GM19351 (cell line): ENCODE data around the gene ATF7.
"Not testable (repeated sequence)": the region's sequence is repeated elsewhere in the genome, so short reads cannot be mapped to it uniquely, and the experiment has no call there.

Experiments
- ATAC-seq: cut with Tn5 transposase; IDR thresholded peaks from one replicate; pipeline ENCODE4 v1.9.1; 2021; ENCODE audit warnings: mild to moderate bottlenecking, moderate library complexity; ENCODE audit not compliant: unreplicated experiment

Gene ATF7

DNA sequence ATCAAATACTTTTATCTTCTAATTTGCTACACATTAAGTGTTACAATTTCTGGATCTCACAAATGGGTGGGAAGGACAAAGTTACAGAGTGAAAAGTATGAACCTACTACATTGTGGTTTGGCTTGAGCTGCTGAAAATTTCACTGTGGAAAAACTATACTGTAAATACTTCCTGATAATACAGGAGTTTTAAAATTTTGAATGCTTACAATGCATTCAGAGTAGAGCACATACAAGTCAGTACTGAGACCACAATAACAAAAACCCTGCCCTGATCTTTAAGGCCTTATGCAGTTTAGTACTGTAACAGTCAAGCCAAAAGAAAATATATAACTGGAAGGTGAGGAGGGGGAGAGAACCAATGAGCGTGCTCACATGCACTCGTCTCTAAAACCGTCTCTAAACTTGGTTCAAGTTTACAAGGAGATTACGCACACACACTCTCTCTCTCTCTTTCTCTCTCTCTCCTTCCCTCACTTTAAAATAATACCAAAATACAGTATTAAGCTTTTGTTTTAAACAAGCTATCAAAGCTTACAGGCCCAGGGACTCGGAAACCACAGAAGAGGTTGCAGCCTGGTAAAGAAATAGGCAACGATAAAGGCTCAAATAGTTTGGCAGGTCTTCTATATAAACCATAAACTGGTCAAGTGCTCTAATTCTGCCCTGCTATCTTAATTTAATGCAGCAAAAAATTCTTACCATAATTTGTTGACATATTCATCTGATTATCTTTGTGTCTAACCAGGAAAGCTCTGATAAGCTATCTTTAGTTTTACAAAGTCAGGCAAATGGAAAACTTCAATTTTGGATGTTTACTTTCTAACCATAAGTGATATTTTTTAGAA, 58.0 kb downstream of the ATF7 start:
- ATAC-seq, result no peak

DNA sequence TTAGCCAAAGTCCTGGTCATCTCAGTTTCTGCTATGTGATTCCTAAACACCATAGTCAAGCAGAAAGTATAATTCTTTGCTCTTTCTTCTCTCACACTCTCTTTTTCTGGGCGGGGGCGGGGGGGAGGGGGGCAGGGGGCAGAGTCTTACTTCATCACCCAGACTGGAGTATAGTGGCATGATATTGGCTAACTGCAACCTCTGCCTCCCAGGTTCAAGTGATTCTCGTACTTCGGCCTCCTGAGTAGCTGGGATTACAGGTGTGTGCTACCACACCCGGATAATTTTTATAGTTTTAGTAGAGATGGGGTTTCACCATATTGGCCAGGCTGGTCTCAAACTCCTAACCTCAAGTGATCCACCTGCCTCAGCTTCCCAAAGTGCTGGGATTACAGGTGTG, 60.8 kb downstream of the ATF7 start:
- ATAC-seq, result not testable (repeated sequence)

DNA sequence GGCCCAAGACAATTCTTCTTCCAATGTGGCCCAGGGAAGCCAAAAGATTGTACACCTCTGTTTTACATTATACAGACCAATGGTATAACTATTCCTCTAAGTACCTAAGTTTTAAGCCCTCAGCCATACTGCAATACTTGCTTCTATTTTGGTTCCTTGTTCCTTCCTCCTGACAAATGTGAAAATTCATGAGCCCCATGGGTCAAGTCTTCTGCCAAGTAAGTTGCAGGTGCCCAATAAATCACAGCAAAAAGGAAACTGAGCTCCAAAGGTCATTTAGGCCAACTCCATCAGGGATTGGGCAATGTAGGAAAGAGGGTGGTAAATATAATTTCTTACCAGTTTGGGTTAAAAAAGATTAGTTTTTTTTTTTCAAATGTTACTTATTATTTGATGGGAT, 61.2 kb downstream of the ATF7 start:
- ATAC-seq, result no peak

DNA sequence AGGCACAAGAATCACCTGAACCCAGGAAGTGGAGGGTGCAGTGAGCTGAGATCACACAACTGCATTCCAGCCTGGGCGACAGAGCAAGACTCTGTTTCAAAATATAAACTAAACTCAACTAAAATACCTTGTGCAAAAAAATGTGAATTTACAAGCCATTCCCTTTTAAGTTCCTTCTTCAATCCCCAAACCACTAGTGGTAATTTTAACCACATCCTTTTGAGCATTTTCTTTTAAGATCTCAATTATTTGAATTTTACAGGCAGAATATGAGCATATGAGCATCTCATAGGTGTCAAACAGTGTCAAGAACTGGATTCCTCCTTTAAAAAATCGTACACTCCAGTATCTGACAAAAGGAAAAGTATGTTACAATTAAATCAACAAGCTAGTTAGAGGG, 61.9 kb downstream of the ATF7 start:
- ATAC-seq, result no peak

DNA sequence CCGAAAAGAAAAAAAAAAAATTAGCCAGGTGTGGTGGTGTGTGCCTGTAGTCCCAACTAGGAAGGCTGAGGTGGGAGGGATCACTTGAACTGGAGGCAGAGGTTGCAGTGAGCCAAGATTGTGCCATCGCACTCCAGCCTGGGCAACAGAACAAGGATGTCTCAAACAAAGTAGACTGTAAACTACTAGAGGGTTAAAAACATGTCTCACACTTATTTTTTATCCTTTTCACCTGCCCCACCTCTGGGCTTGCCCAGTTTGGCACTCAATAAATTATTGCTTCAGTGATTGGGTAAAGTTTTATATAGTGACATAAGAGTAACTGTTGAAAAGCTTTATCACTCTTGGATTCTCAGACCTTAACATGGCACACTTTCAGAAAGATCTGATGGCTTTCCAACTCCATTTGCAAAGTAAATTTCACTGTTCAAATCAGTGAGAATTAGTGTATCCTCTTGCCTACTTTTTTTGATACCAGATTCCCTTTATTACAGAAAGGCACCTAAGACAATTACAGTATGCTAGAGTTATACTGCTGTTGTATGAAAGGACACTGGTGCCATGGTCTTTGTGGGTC, 62.6 kb downstream of the ATF7 start:
- no peak for ATAC-seq

- no peak for ATAC-seq
Measured at GRCh38 chr12:53561590-53561953, 64.6 kb downstream of the ATF7 start.

GRCh38 chr12:53560912-53561589, 65.1 kb downstream of the ATF7 start:
- no peak for ATAC-seq

- no peak for ATAC-seq
Measured at GRCh38 chr12:53560351-53560750, 65.8 kb downstream of the ATF7 start.

DNA sequence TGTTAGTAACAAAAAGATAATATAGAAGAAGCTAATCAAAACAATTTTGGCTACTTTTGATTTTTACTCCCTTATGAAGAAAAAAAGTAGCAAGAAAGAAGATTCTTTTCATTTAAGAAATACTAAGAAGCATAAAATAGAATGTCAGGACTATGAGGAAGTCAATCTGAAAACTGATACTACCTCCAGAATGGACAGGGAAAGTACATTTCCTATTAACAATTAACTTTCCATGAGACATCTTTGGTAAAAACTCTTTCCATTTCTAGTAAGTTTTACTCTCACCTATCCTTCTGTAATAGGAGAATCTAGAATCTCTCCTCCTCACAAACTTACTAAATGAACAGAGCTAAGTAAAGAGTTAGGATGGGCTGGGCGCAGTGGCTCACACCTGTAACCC, 67.6 kb downstream of the ATF7 start:
- ATAC-seq, result no peak

- ATAC-seq, result no peak
Measured at GRCh38 chr12:53552361-53553327, 73.5 kb downstream of the ATF7 start.

DNA sequence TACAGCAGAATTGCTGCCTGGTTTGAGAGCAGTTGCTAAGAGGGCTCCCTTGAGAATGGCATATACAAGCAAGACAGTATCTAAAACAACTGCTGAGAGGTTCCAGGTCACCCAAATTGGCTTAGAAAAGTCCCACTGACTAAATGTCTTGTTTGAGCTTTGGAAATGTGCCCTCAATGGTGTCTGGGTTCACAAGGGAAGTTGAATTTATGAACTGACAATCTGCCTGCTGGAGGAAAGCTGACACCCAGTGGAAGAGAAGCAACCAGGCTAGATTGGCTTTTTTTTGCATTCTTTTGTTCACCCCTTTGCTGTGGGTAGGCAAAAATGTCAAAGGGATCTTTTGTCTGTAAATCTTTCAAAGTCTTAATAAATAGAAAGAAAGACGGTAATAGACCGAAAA, 74.3 kb downstream of the ATF7 start:
- no peak for ATAC-seq

- no peak for ATAC-seq
Measured at GRCh38 chr12:53550595-53550994, 75.6 kb downstream of the ATF7 start.

GRCh38 chr12:53550131-53550530, 76.1 kb downstream of the ATF7 start:
- ATAC-seq, result not testable (repeated sequence)

- ATAC-seq, result not testable (repeated sequence)
Measured at GRCh38 chr12:53548354-53548753, 77.8 kb downstream of the ATF7 start.

DNA sequence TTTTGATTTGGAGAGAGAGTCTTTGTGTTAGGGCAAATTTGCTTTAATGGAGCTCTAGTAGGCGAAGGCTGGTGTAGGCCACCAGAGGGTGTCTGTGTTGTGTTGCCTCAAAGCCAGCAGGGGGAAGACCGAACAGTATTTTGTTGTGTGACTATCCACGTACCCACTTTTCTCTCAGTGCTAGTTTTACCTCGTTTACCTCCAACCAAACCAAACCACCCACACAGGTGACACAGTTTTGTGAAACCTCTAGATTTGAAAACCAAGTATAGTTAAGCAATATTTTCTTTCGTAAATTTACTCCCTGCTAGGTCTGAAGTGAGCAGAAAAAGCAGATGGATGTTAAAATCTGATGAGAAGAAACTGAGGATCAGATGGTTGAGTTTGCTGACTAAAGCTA, 82.6 kb downstream of the ATF7 start:
- peak; percentile 67 for ATAC-seq

DNA sequence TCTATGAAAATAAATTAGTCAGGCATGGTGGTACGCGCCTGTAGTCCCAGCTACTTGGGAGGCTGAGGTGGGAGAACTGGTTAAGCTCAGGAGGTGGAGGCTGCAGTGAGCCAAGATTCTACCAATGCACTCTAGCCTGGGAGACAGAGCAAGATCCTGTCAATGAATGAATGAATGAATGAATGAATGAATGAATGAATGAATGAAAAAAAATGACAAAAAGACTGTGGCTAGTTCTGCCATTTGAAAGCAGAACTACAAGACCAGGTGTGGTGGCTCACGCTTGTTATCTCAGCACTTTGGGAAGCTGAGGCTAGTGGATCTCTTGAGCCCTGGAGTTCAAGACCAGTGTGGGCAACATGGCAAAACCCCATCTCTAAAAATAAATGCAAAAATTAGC, 86.7 kb downstream of the ATF7 start:
- ATAC-seq, result no peak

- no peak for ATAC-seq
Measured at GRCh38 chr12:53538209-53538689, 87.9 kb downstream of the ATF7 start.

DNA sequence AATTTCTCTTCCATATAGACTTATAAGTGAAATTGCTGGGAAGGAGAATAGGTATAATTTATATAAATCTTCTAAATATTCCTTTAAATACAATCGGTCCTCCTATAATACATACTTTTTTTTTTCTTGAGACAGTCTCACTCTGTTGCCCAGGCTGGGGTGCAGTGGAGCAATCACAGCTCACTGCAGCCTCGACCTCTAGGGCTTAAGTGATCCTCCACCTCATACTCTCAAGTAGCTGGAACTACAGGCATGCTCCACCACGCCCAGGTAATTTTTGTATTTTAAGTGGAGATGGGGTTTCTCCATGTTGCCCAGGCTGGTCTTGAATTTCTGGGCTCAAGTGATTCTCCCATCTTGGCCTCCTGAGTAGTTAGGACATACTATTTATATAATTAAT, 89.2 kb downstream of the ATF7 start:
- ATAC-seq, result no peak

GRCh38 chr12:53533471-53533870, 92.7 kb downstream of the ATF7 start:
- no peak for ATAC-seq

DNA sequence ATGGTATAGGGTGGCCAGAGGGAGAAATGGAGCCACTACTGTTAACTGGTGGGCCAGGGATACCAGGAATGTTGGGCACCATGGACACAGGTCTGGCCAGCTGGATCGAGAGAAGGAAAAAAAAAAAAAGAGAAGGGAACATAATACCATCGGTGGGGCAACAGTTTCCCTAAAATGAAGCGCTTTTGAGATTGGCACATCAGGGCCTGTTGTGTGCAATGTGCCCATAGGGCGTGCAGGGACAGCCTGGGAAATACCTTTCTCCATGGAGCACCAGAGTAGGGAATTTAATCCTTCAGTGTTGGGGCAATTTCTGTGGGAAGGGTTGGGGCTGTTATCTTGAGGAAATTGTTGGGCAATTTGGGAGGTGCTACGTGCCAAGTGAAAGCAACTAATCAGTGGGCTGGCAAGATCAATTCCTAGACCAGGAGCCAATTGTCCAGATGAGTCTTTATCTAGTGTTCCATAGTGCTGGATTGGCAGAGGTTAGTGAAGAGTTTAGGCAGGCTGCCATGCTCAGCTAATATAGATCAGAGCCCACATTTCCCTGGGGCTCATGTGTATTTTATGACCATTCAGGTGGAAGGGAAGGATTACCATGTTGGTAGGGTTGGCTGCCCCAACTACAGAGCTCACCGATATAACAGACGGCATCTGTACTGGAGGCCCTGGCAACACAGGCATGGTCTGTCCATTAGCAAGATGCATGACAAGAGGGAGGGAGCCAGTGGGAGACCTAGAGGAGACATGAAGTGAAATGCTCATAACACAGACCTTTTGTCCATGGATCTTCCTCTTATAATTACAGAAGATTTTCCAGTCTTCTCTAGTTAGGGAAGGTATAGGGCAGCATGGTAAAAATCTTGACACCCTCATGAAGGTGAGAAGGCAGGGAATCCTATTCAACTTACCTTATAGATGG, 93.4 kb downstream of the ATF7 start:
- no peak for ATAC-seq
